ENCODE results near the gene VAMP5.
"Not testable (repeated sequence)": the region's sequence is repeated elsewhere in the genome, so short reads cannot be mapped to it uniquely, and the experiment has no call there.

The VAMP5 gene

GRCh38 chr2:85584857-85585780, 888 bp downstream of the VAMP5 start:
- peak; percentile 98 for DNase-seq (ENCODE audit: low spot score)

GRCh38 chr2:85585781-85586105, 1.5 kb downstream of the VAMP5 start:
- DNase-seq (ENCODE audit: low spot score), result peak; percentile 51

- DNase-seq (ENCODE audit: low spot score), result no peak
Observed at GRCh38 chr2:85588236-85588635, 4.0 kb downstream of the VAMP5 start.

- no peak for DNase-seq (ENCODE audit: low spot score)
Observed at GRCh38 chr2:85588645-85589044, 4.4 kb downstream of the VAMP5 start.

GRCh38 chr2:85589181-85589580, 5.0 kb downstream of the VAMP5 start:
- DNase-seq (ENCODE audit: low spot score), result no peak

- peak; percentile 78 for DNase-seq (ENCODE audit: low spot score)
Observed at GRCh38 chr2:85589982-85590791, 6.0 kb downstream of the VAMP5 start.

GRCh38 chr2:85590950-85591349, 6.7 kb downstream of the VAMP5 start:
- DNase-seq (ENCODE audit: low spot score), result no peak

GRCh38 chr2:85591563-85591962, 7.3 kb downstream of the VAMP5 start:
- no peak for DNase-seq (ENCODE audit: low spot score)

- not testable (repeated sequence) for DNase-seq (ENCODE audit: low spot score)
Observed at GRCh38 chr2:85592299-85592698, 8.1 kb downstream of the VAMP5 start.

GRCh38 chr2:85593023-85593422, 8.8 kb downstream of the VAMP5 start:
- no peak for DNase-seq (ENCODE audit: low spot score)

GRCh38 chr2:85594715-85595300, 10.6 kb downstream of the VAMP5 start:
- DNase-seq (ENCODE audit: low spot score), result no peak

- peak; percentile 98 for DNase-seq (ENCODE audit: low spot score)
Observed at GRCh38 chr2:85595301-85596025, 11.2 kb downstream of the VAMP5 start, which contains the start of gene RNF181. Gene RNF181, plus strand, starts transcription at chr2:85595745. Its CDS starts 19 bp downstream, at chr2:85595764.

- DNase-seq (ENCODE audit: low spot score), result no peak
Observed at GRCh38 chr2:85596026-85596333, 11.7 kb downstream of the VAMP5 start.

GRCh38 chr2:85596486-85597143, 12.4 kb downstream of the VAMP5 start:
- no peak for DNase-seq (ENCODE audit: low spot score)

- DNase-seq (ENCODE audit: low spot score), result no peak
Observed at GRCh38 chr2:85597241-85597640, 13.0 kb downstream of the VAMP5 start.

GRCh38 chr2:85598594-85599340, 14.5 kb downstream of the VAMP5 start:
- DNase-seq (ENCODE audit: low spot score), result no peak

- no peak for DNase-seq (ENCODE audit: low spot score)
Observed at GRCh38 chr2:85599468-85600234, 15.4 kb downstream of the VAMP5 start.

GRCh38 chr2:85600235-85600575, 16.0 kb downstream of the VAMP5 start:
- DNase-seq (ENCODE audit: low spot score), result no peak

- DNase-seq (ENCODE audit: low spot score), result no peak
Observed at GRCh38 chr2:85600951-85601770, 16.9 kb downstream of the VAMP5 start.

All from kidney capillary endothelial cell (primary cell).